HepG2 (cell line): ENCODE results near the gene GPR39. TPM values are rescaled to one million over a fixed set of nuclear protein-coding genes. Genes with fewer than 3 reads are reported as not detected.
A peak's percentile ranks its signal among the peaks of the same experiment; 100 is the strongest.

Experiments used
- FOXK2 ChIP-seq: fragments of 450-650 bp; IDR thresholded peaks from 2 replicates; pipeline ENCODE4 v1.6.1; 2016
- HES4 ChIP-seq: sonication (generic); formaldehyde crosslinking; IDR thresholded peaks from 2 replicates; pipeline ENCODE4 v1.9.0; 2021; ENCODE audit warnings: mild to moderate bottlenecking, missing genetic modification reagents, borderline replicate concordance
- HNRNPUL1 ChIP-seq: fragments of 200-400 bp; formaldehyde crosslinking; IDR thresholded peaks from 2 replicates; pipeline ENCODE4 v1.6.1; 2017; ENCODE audit warnings: low read depth, mild to moderate bottlenecking, low read length, moderate library complexity
- MIER2 ChIP-seq: IDR thresholded peaks from 2 replicates; pipeline ENCODE4 v1.6.1; 2016; ENCODE audit warnings: missing biosample characterization, missing genetic modification reagents
- NFATC3 ChIP-seq: sonication (generic); formaldehyde crosslinking; IDR thresholded peaks from 2 replicates; pipeline ENCODE4 v1.5.1; 2020; ENCODE audit warnings: mild to moderate bottlenecking, missing genetic modification reagents
- NR1H2 ChIP-seq: sonication (generic); formaldehyde crosslinking; IDR thresholded peaks from 2 replicates; pipeline ENCODE4 v1.8.1; 2022; ENCODE audit warnings: low read depth, missing genetic modification reagents, borderline replicate concordance
- RARA ChIP-seq: IDR thresholded peaks from 2 replicates; pipeline ENCODE4 v1.6.1; 2016; ENCODE audit warnings: missing genetic modification reagents, missing compliant biosample characterization
- TEAD2 ChIP-seq: sonication (generic); formaldehyde crosslinking; IDR thresholded peaks from 2 replicates; pipeline ENCODE4 v1.9.0; 2021; ENCODE audit warnings: missing genetic modification reagents
- ZNF205 ChIP-seq: IDR thresholded peaks from 2 replicates; pipeline ENCODE4 v1.6.1; 2018; ENCODE audit warnings: missing biosample characterization, missing genetic modification reagents
- ZNF263 ChIP-seq: sonication (generic); formaldehyde crosslinking; IDR thresholded peaks from 2 replicates; pipeline ENCODE4 v1.4.0; 2020; ENCODE audit warnings: missing genetic modification reagents
- ZNF292 ChIP-seq: sonication (generic); formaldehyde crosslinking; IDR thresholded peaks from 2 replicates; pipeline ENCODE4 v1.8.1; 2022; ENCODE audit warnings: mild to moderate bottlenecking, low read depth, missing genetic modification reagents, borderline replicate concordance
- ZNF709 ChIP-seq: sonication (generic); formaldehyde crosslinking; IDR thresholded peaks from 2 replicates; pipeline ENCODE4 v1.5.0; 2020; ENCODE audit warnings: mild to moderate bottlenecking, missing genetic modification reagents
- ZNF773 ChIP-seq: sonication (generic); formaldehyde crosslinking; IDR thresholded peaks from 2 replicates; pipeline ENCODE4 v1.4.0; 2020; ENCODE audit warnings: missing genetic modification reagents, borderline replicate concordance
- polyA plus RNA-seq, 8 experiments: library from polyadenylated mRNA; depleted of rRNA in 3 of 8; stranded (reverse) in 7 of 8; unstranded in 1 of 8; fragments of >200 nt; fragmentation: Illumina TruSeq in 4 of 8; extraction: Trizol in 4 of 8; gene quantifications; 2 replicates each; pipeline versions ENCODE4 v1.2.1 to v1.2.3, GENCODE V29; 2011 to 2016; ENCODE audit warnings: low read depth in 4 of 8, missing spikeins in 1 of 8, mixed read lengths in 1 of 8; ENCODE audit not compliant: insufficient read depth in 1 of 8
- total RNA-seq, 5 experiments: library from RNA; depleted of rRNA; stranded (reverse); fragments of >200 nt; fragmentation: Illumina TruSeq; extraction: Trizol; gene quantifications; 2 replicates each; pipeline ENCODE4 v1.2.3, GENCODE V29; 2016; ENCODE audit warnings: low read depth in 1 of 5
- TF ChIP-seq, protein P1 (sequence below): sonication (generic); formaldehyde crosslinking; IDR thresholded peaks from 2 replicates; pipeline ENCODE4 v1.5.0; 2020; ENCODE audit warnings: missing genetic modification reagents
- TF ChIP-seq, protein P2 (sequence below): sonication (generic); formaldehyde crosslinking; IDR thresholded peaks from 2 replicates; pipeline ENCODE4 v1.4.0; 2020; ENCODE audit warnings: missing genetic modification reagents, borderline replicate concordance
- TF ChIP-seq, protein P3 (sequence below): sonication (generic); formaldehyde crosslinking; IDR thresholded peaks from 2 replicates; pipeline ENCODE4 v1.8.0; 2023; ENCODE audit warnings: mild to moderate bottlenecking, missing genetic modification reagents
- TF ChIP-seq, protein P4 (sequence below): sonication (generic); formaldehyde crosslinking; IDR thresholded peaks from 2 replicates; pipeline ENCODE4 v1.8.1; 2023; ENCODE audit warnings: missing genetic modification reagents, inconsistent platforms, borderline replicate concordance
- TF ChIP-seq, protein P5 (sequence below): sonication (generic); formaldehyde crosslinking; IDR thresholded peaks from 2 replicates; pipeline ENCODE4 v1.4.0; 2020; ENCODE audit warnings: missing genetic modification reagents
- TF ChIP-seq, protein P6 (sequence below): sonication (generic); formaldehyde crosslinking; conservative IDR thresholded peaks from 2 replicates; pipeline ENCODE4 v1.8.0; 2022; ENCODE audit warnings: low read depth, missing genetic modification reagents

The GPR39 gene
- total and polyA plus RNA-seq, 2 of the 13 experiments (the other 11 are each of a cell fraction or from before 2014, with no cell fraction given) = 0.16 to 0.62 TPM

DNA sequence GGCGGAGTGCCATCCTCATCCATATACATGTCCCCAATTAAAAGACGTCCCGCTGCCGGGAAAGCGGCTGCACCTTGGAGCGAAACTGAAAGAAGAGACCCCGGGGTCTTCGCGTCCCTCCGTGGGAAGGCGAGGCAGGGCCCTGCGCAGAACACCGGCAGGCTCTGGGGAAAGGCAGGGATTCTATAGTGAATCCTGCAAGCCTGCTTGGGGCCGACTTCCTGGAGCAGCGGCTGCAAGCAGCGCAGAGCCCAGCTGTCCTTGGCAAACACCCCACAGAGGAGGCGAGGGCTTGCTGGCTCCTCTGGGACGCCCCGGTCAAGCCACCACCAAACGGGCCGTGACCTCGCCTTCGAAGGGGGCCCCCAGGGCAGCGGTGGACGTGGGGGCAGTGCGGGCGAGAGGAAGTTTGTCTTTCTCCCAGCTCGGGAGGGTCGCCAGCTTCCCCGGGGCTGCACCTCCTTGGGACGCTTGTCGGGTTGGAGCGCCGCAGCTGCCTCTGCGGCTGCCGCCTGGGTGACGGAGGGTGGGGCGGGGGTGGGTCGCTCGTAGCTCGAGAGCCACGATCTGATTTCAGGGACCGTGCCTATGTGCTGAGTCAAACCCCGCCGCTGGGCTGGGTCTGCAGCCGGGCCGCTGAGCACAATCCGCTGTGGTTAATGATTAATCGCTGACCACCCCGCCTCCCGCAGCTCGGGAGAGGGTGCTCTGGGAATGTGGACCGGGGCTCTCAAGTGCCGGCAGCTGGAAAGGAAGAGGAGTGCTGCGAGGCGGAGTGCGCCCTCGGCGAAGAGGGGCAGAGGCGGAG, 486 bp upstream of the GPR39 start (continued):
- TF ChIP-seq, protein P1, sequence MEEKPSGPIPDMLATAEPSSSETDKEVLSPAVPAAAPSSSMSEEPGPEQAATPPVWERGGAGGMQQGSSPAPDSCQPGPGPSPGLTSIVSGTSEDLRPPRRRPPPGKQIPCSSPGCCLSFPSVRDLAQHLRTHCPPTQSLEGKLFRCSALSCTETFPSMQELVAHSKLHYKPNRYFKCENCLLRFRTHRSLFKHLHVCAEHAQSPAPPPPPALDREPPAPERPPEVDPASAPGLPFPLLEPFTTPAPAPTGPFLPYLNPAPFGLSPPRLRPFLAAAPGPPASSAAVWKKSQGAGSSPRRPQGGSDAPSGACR (CRISPR knock-in tag) = no peak
- TF ChIP-seq ZNF709 (CRISPR knock-in tag) (0 out of 2 replicates have a peak, but pooled peaks have one; percentile 50), FOXK2 (no peak), NFATC3 (CRISPR knock-in tag) (no peak), ZNF205 (CRISPR knock-in tag) (no peak; the same call in 1 of the 2 replicates), ZNF773 (CRISPR knock-in tag) (no peak), ZNF292 (CRISPR knock-in tag) (peak; percentile 77), NR1H2 (CRISPR knock-in tag) (no peak), HES4 (CRISPR knock-in tag) (peak; percentile 28; the same call in 1 of the 2 replicates), RARA (CRISPR knock-in tag) (no peak), HNRNPUL1 (peak; percentile 100), MIER2 (CRISPR knock-in tag) (peak; percentile 65; the same call in 1 of the 2 replicates), TEAD2 (no peak), ZNF263 (CRISPR knock-in tag) (peak; percentile 98)
- TF ChIP-seq, protein P2, sequence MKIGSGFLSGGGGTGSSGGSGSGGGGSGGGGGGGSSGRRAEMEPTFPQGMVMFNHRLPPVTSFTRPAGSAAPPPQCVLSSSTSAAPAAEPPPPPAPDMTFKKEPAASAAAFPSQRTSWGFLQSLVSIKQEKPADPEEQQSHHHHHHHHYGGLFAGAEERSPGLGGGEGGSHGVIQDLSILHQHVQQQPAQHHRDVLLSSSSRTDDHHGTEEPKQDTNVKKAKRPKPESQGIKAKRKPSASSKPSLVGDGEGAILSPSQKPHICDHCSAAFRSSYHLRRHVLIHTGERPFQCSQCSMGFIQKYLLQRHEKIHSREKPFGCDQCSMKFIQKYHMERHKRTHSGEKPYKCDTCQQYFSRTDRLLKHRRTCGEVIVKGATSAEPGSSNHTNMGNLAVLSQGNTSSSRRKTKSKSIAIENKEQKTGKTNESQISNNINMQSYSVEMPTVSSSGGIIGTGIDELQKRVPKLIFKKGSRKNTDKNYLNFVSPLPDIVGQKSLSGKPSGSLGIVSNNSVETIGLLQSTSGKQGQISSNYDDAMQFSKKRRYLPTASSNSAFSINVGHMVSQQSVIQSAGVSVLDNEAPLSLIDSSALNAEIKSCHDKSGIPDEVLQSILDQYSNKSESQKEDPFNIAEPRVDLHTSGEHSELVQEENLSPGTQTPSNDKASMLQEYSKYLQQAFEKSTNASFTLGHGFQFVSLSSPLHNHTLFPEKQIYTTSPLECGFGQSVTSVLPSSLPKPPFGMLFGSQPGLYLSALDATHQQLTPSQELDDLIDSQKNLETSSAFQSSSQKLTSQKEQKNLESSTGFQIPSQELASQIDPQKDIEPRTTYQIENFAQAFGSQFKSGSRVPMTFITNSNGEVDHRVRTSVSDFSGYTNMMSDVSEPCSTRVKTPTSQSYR = peak; percentile 39; the same call in 1 of the 2 replicates
- TF ChIP-seq, protein P3, sequence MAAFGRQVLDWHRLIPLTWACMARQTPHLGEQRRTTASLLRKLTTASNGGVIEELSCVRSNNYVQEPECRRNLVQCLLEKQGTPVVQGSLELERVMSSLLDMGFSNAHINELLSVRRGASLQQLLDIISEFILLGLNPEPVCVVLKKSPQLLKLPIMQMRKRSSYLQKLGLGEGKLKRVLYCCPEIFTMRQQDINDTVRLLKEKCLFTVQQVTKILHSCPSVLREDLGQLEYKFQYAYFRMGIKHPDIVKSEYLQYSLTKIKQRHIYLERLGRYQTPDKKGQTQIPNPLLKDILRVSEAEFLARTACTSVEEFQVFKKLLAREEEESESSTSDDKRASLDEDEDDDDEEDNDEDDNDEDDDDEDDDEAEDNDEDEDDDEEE (CRISPR knock-in tag) = 0 out of 2 replicates have a peak, but pooled peaks have one; percentile 52
- TF ChIP-seq, protein P4, sequence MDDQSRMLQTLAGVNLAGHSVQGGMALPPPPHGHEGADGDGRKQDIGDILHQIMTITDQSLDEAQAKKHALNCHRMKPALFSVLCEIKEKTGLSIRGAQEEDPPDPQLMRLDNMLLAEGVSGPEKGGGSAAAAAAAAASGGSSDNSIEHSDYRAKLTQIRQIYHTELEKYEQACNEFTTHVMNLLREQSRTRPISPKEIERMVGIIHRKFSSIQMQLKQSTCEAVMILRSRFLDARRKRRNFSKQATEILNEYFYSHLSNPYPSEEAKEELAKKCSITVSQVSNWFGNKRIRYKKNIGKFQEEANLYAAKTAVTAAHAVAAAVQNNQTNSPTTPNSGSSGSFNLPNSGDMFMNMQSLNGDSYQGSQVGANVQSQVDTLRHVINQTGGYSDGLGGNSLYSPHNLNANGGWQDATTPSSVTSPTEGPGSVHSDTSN (CRISPR knock-in tag) = no peak
- TF ChIP-seq, protein P5, sequence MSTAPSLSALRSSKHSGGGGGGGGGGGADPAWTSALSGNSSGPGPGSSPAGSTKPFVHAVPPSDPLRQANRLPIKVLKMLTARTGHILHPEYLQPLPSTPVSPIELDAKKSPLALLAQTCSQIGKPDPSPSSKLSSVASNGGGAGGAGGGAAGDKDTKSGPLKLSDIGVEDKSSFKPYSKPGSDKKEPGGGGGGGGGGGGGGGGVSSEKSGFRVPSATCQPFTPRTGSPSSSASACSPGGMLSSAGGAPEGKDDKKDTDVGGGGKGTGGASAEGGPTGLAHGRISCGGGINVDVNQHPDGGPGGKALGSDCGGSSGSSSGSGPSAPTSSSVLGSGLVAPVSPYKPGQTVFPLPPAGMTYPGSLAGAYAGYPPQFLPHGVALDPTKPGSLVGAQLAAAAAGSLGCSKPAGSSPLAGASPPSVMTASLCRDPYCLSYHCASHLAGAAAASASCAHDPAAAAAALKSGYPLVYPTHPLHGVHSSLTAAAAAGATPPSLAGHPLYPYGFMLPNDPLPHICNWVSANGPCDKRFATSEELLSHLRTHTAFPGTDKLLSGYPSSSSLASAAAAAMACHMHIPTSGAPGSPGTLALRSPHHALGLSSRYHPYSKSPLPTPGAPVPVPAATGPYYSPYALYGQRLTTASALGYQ (CRISPR knock-in tag) = no peak
- TF ChIP-seq, protein P6, sequence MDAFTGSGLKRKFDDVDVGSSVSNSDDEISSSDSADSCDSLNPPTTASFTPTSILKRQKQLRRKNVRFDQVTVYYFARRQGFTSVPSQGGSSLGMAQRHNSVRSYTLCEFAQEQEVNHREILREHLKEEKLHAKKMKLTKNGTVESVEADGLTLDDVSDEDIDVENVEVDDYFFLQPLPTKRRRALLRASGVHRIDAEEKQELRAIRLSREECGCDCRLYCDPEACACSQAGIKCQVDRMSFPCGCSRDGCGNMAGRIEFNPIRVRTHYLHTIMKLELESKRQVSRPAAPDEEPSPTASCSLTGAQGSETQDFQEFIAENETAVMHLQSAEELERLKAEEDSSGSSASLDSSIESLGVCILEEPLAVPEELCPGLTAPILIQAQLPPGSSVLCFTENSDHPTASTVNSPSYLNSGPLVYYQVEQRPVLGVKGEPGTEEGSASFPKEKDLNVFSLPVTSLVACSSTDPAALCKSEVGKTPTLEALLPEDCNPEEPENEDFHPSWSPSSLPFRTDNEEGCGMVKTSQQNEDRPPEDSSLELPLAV (CRISPR knock-in tag) = no peak
